IMR-90 (cell line): ENCODE measurements around the gene CARD16. TPM values are rescaled to one million over a fixed set of nuclear protein-coding genes. Genes with fewer than 3 reads are reported as not detected.

ENCODE experiments used
- ATAC-seq: fragments of 200-7000 bp; cut with Tn5 transposase; 2 replicates; pipeline ENCODE4 v1.9.1; 2020; ENCODE audit warnings: low read depth, mild to moderate bottlenecking, moderate library complexity
- BruUV-seq: library from RNA; stranded (reverse); fragments of 400-500 nt; replicated peaks from 2 replicates; lab custom pipeline; 2021; lab: Mats Ljungman, UMichigan
- CTCF ChIA-PET: fragments of 300-600 bp; formaldehyde crosslinking; extraction: SDS; loops from one replicate; lab custom pipeline; 2021; ENCODE audit warnings: antibody characterized with exemption; lab: Yijun Ruan, JAX
- POLR2A ChIA-PET: fragments of 300-600 bp; sonication (Branson Sonifier 250); formaldehyde crosslinking; loops from one replicate; lab custom pipeline; 2022; ENCODE audit warnings: antibody characterized with exemption; ENCODE audit not compliant: unreplicated experiment; lab: Charles Lee
- DNase-seq: peaks from one replicate; pipeline ENCODE4 v3.0.0; 2013
- H2AFZ ChIP-seq: replicated peaks from 2 replicates; pipeline ENCODE3; 2013; ENCODE audit warnings: low read length, mild to moderate bottlenecking; ENCODE audit not compliant: poor library complexity
- H2AK5ac ChIP-seq: 2 replicates; pipeline ENCODE4 v1.6.1; 2013; ENCODE audit warnings: low read depth, low read length, inconsistent platforms
- H2AK9ac ChIP-seq: replicated peaks from 2 replicates; pipeline ENCODE3; 2013; ENCODE audit warnings: mild to moderate bottlenecking, low read depth, low read length, moderate library complexity; ENCODE audit not compliant: poor library complexity
- H2BK120ac ChIP-seq: 2 replicates; pipeline ENCODE4 v1.6.1; 2013; ENCODE audit warnings: low read depth, low read length, inconsistent platforms
- H2BK15ac ChIP-seq: 3 replicates; pipeline ENCODE4 v1.6.1; 2013; ENCODE audit warnings: low read depth, low read length, inconsistent platforms
- H2BK20ac ChIP-seq: 2 replicates; pipeline ENCODE4 v1.6.1; 2013; ENCODE audit warnings: low read depth, mild to moderate bottlenecking, inconsistent platforms, low read length, moderate library complexity
- H2BK5ac ChIP-seq: 2 replicates; pipeline ENCODE4 v1.6.1; 2013; ENCODE audit warnings: mild to moderate bottlenecking, low read depth, low read length, inconsistent platforms; ENCODE audit not compliant: poor library complexity, severe bottlenecking
- H3K14ac ChIP-seq: replicated peaks from 2 replicates; pipeline ENCODE4 v1.6.1; 2013; ENCODE audit warnings: low read depth, low read length, inconsistent platforms
- H3K18ac ChIP-seq: 2 replicates; pipeline ENCODE4 v1.6.1; 2013; ENCODE audit warnings: low read depth, low read length, control low read depth
- H3K23ac ChIP-seq: 2 replicates; pipeline ENCODE4 v1.6.1; 2013; ENCODE audit warnings: low read depth, low read length, inconsistent platforms
- H3K27ac ChIP-seq: 2 replicates; pipeline ENCODE4 v1.5.1; 2013; ENCODE audit warnings: mild to moderate bottlenecking, control low read depth, low read length; ENCODE audit not compliant: insufficient read depth
- H3K27me3 ChIP-seq: 2 replicates; pipeline ENCODE4 v1.6.1; 2013; ENCODE audit warnings: low read length; ENCODE audit not compliant: control insufficient read depth, insufficient read depth
- H3K36me3 ChIP-seq: 2 replicates; pipeline ENCODE4 v1.6.1; 2013; ENCODE audit warnings: low read length, mixed read lengths; ENCODE audit not compliant: control insufficient read depth, insufficient read depth
- H3K4ac ChIP-seq: 2 replicates; pipeline ENCODE4 v1.6.1; 2013; ENCODE audit warnings: low read depth, low read length, inconsistent platforms
- H3K4me1 ChIP-seq: 2 replicates; pipeline ENCODE4 v1.6.1; 2013; ENCODE audit warnings: low read length, mixed read lengths; ENCODE audit not compliant: control insufficient read depth, insufficient read depth
- H3K4me2 ChIP-seq: 2 replicates; pipeline ENCODE4 v1.6.1; 2013; ENCODE audit warnings: low read depth, mild to moderate bottlenecking, control low read depth, low read length, moderate library complexity
- H3K4me3 ChIP-seq: 2 replicates; pipeline ENCODE4 v1.5.1; 2013; ENCODE audit warnings: low read depth, mild to moderate bottlenecking, control low read depth, low read length, moderate library complexity; ENCODE audit not compliant: insufficient read depth
- H3K56ac ChIP-seq: 2 replicates; pipeline ENCODE4 v1.6.1; 2013; ENCODE audit warnings: low read length, inconsistent platforms; ENCODE audit not compliant: insufficient read depth; ENCODE audit errors: extremely low read depth
- H3K79me1 ChIP-seq, 2 experiments: 2 replicates each; pipeline ENCODE4 v1.6.1; 2013; ENCODE audit warnings: low read length in 2 of 2, inconsistent platforms in 1 of 2, low read depth in 1 of 2
- H3K9ac ChIP-seq: 2 replicates; pipeline ENCODE4 v1.6.1; 2013; ENCODE audit warnings: low read depth, low read length, control low read depth
- H3K9me1 ChIP-seq: 2 replicates; pipeline ENCODE4 v1.6.1; 2013; ENCODE audit warnings: low read length, inconsistent platforms; ENCODE audit not compliant: insufficient read depth
- H3K9me3 ChIP-seq: 2 replicates; pipeline ENCODE4 v1.6.1; 2013; ENCODE audit warnings: low read length; ENCODE audit not compliant: control insufficient read depth, insufficient read depth
- H4K20me1 ChIP-seq: 2 replicates; pipeline ENCODE4 v1.6.1; 2013; ENCODE audit warnings: low read length, inconsistent platforms; ENCODE audit not compliant: insufficient read depth
- H4K5ac ChIP-seq: 2 replicates; pipeline ENCODE4 v1.6.1; 2013; ENCODE audit warnings: mild to moderate bottlenecking, low read depth, low read length, control low read depth
- H4K8ac ChIP-seq, 2 experiments: 2 replicates each; pipeline ENCODE4 v1.6.1; 2013; ENCODE audit warnings: low read depth in 2 of 2, low read length in 2 of 2, control low read depth in 1 of 2, inconsistent platforms in 1 of 2
- H4K91ac ChIP-seq: 2 replicates; pipeline ENCODE4 v1.6.1; 2013; ENCODE audit warnings: low read depth, low read length, inconsistent platforms; ENCODE audit not compliant: insufficient read depth
- CEBPB ChIP-seq: IDR thresholded peaks from 2 replicates; pipeline ENCODE4 v1.6.1; 2012; ENCODE audit warnings: low read depth, low read length, improper control_type of control experiment
- ELK1 ChIP-seq: fragments of 150-350 bp; IDR thresholded peaks from 2 replicates; pipeline ENCODE4 v1.6.1; 2016; ENCODE audit warnings: low read depth, mild to moderate bottlenecking, low read length, moderate library complexity, borderline replicate concordance
- MAFK ChIP-seq: IDR thresholded peaks from 2 replicates; pipeline ENCODE4 v1.6.1; 2012; ENCODE audit warnings: low read depth, low read length, improper control_type of control experiment
- MXI1 ChIP-seq: IDR thresholded peaks from 2 replicates; pipeline ENCODE4 v1.6.1; 2012; ENCODE audit warnings: low read depth, mild to moderate bottlenecking, low read length, moderate library complexity, borderline replicate concordance
- NFE2L2 ChIP-seq: fragments of 150-350 bp; IDR thresholded peaks from 2 replicates; pipeline ENCODE4 v1.6.1; 2016; ENCODE audit warnings: low read depth, mild to moderate bottlenecking, low read length
- RAD21 ChIP-seq: IDR thresholded peaks from 2 replicates; pipeline ENCODE4 v1.6.1; 2012; ENCODE audit warnings: low read length, improper control_type of control experiment
- WGBS, 2 experiments: methylation state at CpG; one replicate each; pipeline versions ENCODE4 v1.1.5 to v1.1.7; 2013; ENCODE audit warnings: missing lambda C conversion rate in 2 of 2; ENCODE audit not compliant: insufficient read length in 1 of 2; ENCODE audit errors: extremely low coverage in 2 of 2; 5-methylcytosine and 5-hydroxymethylcytosine counted together
- dilution Hi-C: fragments of 300-500 bp; cut with HindIII; formaldehyde crosslinking; loops from one replicate; pipeline ENCODE4 v1.14.3; 2018; ENCODE audit warnings: low sequenced_read_pairs; ENCODE audit not compliant: unreplicated experiment
- in situ Hi-C: fragments of 300-500 bp; cut with MboI; formaldehyde crosslinking; loops from 3 replicates; pipeline ENCODE4 v1.14.3; 2019; ENCODE audit warnings: low sequenced_read_pairs, inconsistent platforms, mixed read lengths
- intact Hi-C: fragments of 100-400 bp; cut with micrococcal nuclease; formaldehyde crosslinking; loops from 2 replicates; pipeline ENCODE4 v1.10.0; 2022
- polyA plus RNA-seq, 3 experiments: library from polyadenylated mRNA; depleted of rRNA; stranded (reverse); fragments of >200 nt; gene quantifications; 2 replicates each; pipeline ENCODE4 v1.2.3, GENCODE V29; 2012; ENCODE audit warnings: low replicate concordance in 1 of 3
- total RNA-seq: library from RNA; depleted of rRNA; stranded (reverse); fragments of >200 nt; gene quantifications from 2 replicates; pipeline ENCODE4 v1.2.3, GENCODE V29; 2012

The CARD16 gene
- total and polyA plus RNA-seq, 2 of the 4 experiments (the other 2 are of a cell fraction), result 7.9 to 29.2 TPM

- Histone ChIP-seq H3K56ac (no peak overlapping the region), H2AFZ (no peak overlapping the region), H3K9me1 (0 out of 2 replicates have a peak, but pooled peaks cover 2% of the 10 kb centered on the region), H3K4me2 (no peak overlapping the region), H3K36me3 (no peaks in the 10 kb centered on the region), H3K18ac (no peak overlapping the region), H3K79me1 (no peaks in the 10 kb centered on the region), H3K27ac (no peak overlapping the region), H2AK5ac (no peak overlapping the region), H2AK9ac (no peak overlapping the region), H4K20me1 (no peaks in the 10 kb centered on the region), H2BK15ac (no peak overlapping the region), H3K9me3 (no peaks in the 10 kb centered on the region), H3K4me3 (no peak overlapping the region), H3K14ac (no peak overlapping the region), H4K5ac (no peak overlapping the region), H3K27me3 (no peaks in the 10 kb centered on the region), H2BK20ac (no peak overlapping the region), H4K8ac (no peak overlapping the region), H3K23ac (no peak overlapping the region), H2BK5ac (no peak overlapping the region), H3K4ac (no peak overlapping the region), H4K91ac (no peak overlapping the region), H3K4me1 (no peaks in the 10 kb centered on the region; the same call in 1 of the 2 replicates), H2BK120ac (no peak overlapping the region), H3K9ac (no peak overlapping the region)
- WGBS, 2 experiments, result 100% methylated on average over 1 of the region's 2 CpGs; no CpG with 5 or more reads in 1 of the 2 experiments
- no peak for TF ChIP-seq ELK1
- TF ChIP-seq RAD21, result no peak
- no peak for TF ChIP-seq NFE2L2
- no peak for TF ChIP-seq MAFK
- TF ChIP-seq MXI1, result no peak
- no peak for TF ChIP-seq CEBPB
- ATAC-seq (no peak), DNase-seq (no peak)
- intact Hi-C loops, result no loop called here
- dilution Hi-C loops, result no loop called here
- in situ Hi-C loops, result no loop called here
- CTCF ChIA-PET, result no interaction called here
- no TSS peak for BruUV-seq
- POLR2A ChIA-PET, result no interaction called here
Measured at GRCh38 chr11:105074166-105074530, 29.0 kb upstream of the CARD16 start.
